GM19468 (cell line): ENCODE results near the gene BTBD9.

Experiments used
- ATAC-seq: cut with Tn5 transposase; IDR thresholded peaks from one replicate; pipeline ENCODE4 v1.9.1; 2021; ENCODE audit warnings: mild to moderate bottlenecking, moderate library complexity, moderate number of reproducible peaks; ENCODE audit not compliant: unreplicated experiment; ENCODE audit errors: extremely low read depth

BTBD9 gene

DNA sequence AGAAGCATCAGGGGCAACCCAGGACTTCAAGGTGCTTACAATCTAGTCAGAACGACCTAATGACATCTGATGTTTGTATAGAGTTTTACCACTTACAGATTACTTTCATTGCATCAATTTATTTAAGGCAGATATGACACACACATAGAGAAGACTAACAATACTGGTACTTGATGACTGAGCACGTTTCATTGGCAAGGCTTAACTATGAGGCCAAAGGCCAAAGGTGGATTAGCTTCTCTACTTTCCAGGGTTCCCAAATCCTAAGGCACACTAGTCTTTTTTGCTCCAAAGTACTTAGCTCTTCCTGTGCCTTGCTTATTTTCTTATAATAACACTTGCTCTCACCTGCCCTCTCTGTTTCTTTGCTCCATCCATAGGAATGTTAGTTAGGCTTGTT, 414.0 kb downstream of the BTBD9 start:
- no peak for ATAC-seq

DNA sequence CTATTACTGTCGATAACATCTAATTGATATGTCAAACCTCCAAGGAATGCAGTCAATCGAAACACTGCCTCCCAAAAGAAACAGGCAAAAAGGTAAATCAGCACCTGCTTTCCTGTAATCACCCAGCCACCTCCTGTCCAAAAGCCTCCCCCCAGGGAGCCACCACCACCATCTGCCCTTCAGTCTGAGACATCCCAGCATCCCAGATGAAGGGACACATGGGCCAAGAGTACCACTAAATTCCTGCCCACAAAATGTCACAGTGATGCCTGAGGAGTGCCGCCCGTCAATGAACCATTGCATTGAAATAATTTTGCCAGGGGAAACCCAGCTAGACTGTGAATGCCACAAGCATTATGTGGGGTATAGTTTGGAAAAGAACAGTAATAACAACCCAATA, 418.5 kb downstream of the BTBD9 start:
- ATAC-seq, result no peak

DNA sequence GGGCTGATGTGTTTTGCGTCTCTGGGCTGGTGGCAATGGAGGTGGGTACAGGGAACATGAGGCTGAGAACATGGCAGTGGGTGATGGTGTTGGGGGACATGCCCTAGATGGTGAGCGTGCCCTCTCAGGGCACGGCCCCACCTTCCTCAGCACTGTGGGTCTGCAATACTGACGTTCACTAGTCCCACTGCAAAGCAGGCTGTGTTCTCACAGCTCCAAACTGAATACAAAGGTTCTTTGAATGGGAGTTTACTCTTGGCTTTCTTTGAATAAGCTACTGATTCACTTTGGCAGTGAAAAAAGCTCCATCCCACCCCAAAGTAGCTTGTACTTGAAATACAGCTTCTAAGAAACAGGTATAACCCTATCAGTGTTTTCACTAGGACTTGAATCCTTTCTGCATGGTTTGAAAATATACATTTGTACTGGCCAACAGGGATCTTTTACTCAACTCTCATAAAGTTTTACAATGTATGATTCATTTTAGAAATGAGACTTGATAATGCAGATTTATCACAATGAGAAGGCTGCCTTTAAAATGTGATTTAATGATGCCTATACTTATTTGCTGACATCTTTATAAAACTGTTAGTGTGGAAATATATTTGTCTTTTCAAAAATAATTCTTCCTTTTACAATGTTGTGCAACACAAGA, 419.5 kb downstream of the BTBD9 start:
- ATAC-seq, result no peak

DNA sequence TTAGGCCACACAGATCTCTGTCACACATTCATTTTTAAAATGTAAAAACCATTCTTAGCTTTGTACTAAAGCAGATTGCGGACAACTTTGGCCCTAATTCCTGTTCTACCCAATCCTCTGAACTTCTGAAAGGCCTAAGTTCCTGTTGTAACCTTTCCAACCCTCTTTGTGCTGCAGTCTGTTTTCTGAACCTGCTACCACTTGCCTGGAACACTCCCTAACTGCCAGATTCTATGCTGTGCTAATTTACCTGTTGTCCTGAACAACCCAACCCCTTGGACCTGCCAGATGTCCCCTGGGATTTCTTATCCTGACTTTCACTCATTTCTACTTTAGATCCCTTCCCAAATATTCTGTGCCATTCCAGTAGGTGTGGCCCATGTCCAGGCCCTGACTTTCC, 421.5 kb downstream of the BTBD9 start:
- ATAC-seq, result no peak

DNA sequence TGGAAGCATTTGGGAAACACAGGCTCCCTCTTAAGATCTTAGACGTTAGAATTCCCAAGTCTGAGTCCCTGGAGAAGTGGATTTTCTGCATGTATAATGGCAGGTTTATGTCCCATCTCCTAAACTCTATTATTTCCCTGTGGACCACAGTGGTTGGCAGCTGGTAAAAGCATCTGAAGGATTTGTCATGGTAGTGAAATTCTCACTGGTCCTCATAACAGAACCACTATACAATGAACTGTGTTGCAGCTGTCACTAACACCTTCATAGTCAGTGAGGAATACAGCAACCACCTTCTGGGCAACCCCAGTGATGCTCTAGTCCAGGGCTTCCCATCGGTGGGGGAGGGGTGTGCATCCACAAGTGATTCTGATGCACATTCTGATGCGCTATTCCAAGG, 423.3 kb downstream of the BTBD9 start:
- ATAC-seq, result no peak

DNA sequence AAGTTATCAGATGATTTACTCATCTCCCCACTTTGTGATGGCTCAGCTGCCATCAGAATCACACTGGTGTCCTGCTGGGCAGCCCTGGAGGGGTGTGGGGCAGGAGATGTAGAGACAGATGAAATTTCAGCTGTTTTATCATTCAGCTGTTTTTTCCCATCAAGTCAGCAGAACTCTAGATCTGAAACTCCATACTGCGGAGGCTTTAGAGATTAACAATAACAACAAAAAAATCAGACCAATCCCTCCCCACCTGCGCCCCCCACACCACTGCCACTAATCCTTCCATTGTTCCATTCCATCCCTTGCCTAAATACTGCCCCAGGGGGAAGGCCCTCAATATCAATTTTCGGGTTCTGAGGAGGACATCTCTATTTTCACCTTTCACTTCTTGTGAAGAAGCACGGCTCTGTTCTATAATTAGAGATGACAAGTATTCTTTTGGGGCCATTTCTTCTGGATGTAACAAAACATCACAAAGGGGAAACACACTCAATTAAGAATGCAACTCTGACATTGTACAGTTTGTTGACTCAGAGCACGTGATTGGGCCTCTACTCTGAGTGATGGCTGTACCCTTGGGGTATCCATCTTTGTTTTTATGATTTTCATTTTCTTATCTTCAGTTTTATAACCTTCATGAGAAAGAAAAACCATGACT, 423.9 kb downstream of the BTBD9 start:
- ATAC-seq, result no peak

DNA sequence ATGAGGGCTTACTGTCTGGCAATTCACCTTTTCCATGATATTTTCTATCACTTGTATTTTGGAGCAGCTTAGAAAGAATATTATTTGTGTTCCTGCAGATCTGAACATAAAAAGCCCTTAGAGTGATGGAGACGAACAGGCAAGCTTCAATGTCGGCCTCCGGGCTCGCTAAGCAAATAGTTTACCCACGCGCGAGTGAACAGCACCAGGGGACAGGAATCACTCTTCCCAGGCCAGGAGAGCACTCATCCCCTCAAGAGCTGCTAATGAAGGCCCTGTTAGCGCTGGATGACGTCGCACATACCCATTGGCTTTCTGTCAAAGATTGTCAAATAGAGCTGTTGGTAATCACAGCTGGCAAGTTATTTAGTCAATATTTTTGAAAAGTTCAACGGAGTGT, 424.5 kb downstream of the BTBD9 start:
- ATAC-seq, result no peak

DNA sequence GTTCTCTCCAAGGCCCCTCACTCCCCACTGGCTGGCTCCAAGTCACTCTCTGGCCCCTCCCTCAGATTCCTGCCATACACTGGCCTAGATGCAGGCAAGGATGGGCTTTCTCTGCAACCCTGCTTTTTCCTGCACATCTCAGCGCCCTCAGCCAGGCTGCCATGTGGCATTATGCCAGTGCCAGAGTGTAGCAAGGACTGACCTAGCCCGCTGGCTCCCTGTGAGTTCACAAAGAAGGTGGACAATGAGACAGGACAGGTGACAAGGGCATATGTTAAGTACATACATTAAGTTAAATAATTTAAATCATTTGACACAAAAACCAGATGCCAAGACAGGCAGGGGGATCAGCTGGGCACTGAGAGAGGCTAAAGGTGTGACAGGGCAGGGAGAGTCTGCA, 425.6 kb downstream of the BTBD9 start:
- no peak for ATAC-seq

DNA sequence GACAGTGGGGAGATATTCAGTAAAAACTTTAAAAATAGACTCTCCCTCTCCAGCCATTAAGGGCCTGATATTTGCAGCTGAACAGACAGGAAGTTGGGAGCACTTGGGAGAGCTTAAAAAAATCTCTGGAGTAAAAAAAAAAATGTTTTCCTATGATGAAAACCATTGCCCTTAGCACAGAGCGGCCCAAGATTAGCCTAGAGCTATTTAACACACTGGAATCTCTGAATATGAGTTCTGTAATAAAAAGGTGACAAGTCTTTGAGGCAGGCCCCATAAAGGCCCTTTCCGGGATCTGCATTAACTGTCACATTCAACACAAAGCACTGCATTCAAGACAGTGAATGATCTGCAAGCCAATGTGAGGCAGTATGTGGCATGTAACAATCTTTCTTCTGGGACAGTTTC, 426.5 kb downstream of the BTBD9 start:
- no peak for ATAC-seq

DNA sequence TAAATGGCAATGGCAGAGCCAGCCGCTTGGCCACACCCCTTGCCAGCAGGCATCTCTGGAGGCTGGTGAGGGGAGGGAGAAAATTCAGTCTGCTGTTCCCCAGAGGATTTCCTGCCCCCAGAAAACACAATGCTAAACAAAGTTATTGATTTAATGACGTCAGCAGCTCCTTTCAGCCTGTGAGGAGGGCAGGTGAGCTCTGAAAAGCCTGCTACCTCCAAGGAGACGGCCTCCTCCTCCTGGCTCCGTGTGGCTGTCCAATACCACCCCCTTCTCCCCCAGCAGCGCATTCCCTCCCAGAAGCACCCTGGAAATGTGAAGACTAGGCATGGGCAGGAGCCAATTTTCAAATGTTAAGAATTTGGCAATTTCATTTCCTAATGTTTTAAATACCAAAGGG, 427.1 kb downstream of the BTBD9 start:
- no peak for ATAC-seq

DNA sequence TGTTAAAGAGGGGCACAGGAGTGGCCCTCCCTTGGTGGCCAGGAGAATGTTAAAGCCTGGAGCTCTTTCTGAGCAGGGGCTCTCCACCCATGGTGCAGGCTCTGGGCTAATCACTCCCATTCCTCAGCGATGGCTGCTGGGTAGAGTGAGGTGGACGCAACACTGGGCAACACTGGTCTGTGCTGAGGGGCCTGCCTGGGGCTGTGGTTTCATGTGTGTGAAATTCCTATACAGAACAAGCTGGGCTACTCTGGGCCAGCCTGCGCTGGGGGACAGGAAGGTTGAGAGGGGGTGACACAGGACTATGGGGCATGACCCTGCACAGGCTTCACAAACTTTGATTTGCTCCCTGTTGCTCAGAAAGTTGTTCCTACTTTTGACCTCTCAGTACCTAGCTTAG, 427.6 kb downstream of the BTBD9 start:
- ATAC-seq, result no peak

DNA sequence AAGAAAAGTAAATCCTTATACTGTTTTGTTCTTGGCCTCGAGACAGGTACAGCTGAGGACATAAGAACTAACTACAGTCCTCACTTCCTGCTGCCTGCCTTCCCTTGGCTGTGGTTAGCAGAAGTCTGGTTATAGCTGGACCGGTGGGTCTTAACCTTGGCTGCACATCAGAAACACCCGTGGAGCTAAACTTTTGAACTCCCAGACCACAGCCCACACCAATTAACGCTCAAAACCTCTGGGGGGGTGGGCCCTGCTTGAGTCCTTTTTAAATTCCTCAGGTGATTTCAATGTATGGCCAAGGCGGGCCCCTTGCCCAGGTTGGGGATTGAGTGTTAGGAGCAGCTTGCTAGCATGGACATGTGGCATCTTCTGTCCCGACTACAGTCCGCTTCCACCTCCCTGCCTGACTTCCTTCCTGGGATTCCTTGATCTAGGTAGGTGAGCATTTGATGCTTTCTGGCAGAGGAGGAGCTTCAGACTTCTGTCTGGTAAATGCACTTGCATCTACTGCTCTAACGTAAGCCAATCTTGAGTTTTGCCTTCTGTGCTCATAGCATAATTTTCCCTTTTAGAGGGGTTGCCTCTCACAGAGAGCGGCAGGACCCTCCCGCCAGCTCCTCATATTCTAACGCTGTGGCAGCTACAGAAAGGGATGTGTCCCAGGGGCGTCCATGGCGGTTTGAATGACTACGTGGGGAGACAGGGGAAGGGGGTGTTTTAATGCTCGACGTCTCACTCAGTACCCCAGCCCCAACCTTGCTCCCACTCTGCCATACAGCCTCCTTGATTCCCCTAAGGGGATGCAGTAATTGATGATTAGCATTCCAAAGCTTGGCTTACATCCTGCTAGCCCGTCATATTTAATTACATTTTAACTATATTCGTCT, 430.1 kb downstream of the BTBD9 start:
- no peak for ATAC-seq

DNA sequence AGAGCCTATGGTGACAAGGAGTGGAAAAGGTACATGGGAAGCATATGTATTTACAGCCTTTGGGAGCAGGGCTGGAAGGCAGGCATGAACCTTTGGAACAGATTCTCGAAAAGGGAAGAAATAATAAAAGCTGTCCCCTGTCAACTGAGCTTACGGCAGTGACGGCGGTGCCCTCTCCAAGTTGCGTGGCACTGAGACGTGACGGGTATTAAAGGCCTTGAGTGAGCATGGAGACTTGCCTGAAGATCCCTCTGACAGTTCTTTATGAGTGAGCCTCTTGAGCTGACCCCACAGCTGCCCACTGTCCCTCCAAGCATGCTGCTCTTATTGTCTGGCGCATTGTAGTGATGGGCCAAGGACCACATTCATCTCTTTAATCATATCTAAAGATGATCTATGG, 431.7 kb downstream of the BTBD9 start:
- no peak for ATAC-seq

DNA sequence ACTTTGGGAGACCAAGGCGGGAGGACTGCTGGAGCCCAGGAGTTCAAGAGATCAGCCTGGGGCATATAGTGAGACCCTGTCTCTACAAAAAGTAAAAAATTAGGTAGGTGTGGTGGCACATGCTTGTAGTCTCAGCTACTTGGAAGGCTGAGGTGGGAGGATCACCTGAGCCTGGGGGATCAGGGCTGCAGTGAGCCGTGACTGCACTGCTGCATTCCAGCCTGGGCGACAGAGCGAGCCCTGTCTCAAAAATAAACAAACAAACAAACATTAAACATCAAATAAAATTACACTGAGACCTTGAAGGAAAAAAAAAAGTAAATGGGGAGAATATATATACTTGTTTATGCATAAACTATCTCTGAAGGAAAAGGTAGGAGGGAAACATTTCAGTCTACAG, 432.4 kb downstream of the BTBD9 start:
- no peak for ATAC-seq

DNA sequence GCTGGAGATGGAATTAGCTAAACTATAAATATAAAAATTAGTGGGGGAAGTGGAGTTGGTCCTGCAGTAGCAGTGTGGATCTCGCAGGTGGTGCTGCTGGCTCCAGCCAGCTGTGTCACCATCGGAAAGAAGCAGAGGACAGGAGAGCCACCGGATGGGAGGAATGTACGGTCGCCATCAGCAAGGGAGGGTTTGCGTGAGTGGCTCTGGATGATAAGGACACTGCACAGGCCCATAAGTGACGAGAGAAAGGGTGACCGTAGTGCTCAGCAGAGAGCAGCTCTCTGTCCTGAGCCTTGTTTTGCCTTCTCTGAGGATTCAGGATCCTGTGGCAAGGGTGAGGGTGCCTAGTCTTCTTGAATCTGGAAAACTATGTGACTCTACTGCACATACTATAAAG, 441.5 kb downstream of the BTBD9 start:
- no peak for ATAC-seq

DNA sequence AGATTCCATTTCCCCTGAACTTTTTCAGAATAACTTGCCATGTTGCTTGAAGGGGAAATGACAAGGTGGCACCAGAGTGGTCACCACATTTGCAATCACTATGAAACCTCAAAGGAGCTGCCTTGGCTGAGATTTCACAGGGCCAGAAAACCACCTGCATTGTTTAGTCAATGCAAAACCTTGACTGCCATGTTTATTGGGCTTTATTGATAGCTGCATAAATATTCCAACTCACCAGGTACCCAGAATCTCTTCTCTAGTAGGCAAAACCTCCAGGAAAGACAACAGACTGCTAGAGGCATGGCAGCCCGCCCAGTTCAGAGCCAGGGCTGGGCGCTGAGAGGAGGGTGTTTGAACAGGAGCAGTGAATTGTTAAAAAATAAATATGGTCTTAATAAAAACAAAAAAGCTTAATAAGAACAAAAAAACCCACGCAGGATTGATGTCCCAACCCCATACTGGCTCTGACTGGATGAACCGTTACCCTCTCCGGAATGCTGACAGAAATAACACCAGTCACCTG, 444.6 kb downstream of the BTBD9 start:
- ATAC-seq, result no peak

DNA sequence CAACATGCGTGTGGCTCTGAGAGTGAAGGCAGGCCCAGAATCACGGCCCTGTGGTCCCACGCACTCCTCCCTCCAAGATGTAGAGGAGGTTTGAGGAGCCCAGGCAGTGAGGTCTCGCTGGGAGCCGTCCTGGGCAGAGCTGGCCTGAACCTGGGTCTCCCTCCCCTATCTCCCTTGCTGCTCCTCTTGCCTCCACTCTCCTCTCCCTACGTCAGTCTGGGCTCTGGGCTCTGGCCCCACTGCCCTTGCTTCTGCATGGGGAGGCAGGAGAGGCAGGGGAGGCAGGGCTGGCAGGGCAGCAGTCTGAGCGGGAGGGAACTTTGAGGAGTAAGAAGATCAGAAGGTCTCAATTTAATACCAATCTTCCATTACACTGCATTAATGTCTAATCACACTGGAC, 445.1 kb downstream of the BTBD9 start:
- ATAC-seq, result no peak

DNA sequence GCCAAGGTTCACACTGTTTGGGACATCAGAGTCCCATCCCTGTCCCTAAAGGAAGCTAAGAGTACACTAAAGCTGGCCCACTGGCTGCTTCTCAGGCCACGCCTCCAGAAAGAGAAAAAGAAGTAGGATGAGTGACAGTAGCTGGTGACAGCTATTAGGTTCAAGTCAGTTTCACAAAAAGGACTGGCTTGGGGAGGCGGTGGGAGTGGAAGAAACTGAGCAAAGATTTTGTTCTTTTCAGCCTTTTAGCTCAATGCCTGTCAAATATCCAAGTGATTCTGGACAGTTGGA, 445.5 kb downstream of the BTBD9 start:
- no peak for ATAC-seq

DNA sequence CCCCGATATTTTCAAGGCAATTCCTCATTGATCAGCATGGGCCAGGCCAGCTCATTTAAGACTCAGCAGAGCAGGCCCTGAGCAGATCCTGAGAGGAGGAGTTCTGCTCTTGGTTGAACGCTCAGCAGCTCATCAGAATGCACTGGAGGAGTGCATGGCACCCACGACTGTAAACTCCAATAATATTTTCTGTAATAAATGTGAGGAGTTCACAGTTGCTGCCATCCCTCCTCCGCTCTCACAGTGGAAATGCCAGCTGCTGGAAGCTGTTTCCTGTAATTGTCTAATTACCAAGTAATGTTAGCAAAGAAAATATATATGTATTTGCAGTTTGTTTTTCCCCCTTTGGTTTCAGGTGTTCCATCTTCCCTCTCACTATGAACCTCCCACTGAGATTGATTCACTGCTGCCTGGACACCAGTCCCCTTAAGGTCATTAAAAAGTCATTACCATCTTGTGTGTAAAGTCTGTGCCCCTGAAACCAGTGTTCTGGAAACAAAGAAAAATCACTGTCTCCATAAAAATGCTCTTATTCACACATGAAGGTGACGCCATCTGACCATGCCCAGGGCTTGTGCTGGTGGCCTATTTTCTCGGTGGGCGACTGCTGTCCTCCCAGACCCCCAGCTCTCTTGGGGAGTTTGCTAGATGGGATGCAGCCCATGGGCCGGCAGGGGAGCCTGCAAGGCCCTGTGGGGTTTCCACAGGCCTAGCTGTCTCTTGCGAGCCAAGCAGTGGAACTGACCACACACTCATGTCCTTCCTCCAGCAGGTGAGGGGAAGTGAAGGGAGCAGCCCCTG, 446.0 kb downstream of the BTBD9 start:
- ATAC-seq, result no peak

DNA sequence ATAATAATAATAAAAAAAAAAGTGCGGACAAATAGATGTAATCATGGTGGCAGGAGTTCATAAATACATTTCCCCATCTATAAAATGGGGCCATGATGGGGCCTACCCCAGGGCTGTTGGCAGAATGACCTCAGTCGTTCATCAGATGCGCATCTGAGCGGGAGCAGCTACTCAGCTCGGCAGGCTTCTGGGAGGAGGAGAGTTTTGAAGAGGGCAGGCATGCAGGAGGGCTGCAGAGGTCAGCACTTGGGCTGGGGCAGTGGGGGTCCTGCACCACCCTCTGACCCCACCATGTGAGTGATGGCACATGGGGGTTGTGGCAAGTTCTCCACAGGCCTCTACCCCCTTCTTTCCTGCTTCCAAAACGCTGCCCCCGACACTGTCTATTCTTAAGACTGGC, 446.7 kb downstream of the BTBD9 start:
- no peak for ATAC-seq

DNA sequence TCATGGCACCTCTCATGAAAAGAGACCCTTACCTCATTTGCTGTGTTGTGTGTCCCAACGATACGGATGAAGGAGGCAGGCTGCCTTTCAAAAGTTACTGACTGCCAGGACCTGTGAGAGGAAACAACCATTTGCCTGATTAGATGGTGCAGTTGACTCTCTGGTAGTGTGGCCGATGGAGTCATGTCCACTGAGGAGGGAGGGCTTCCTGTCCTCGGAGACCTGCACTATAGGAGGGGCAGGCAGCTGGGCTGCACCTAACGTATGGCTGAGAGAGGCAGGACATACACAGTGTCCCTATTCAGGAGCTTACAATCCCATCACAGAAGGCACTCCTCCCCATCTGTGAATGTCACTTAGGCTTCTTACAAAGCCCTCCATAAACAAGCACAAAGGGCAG, 447.2 kb downstream of the BTBD9 start:
- ATAC-seq, result no peak
